SK-N-SH (cell line): Measurements from ENCODE around the gene KNCN.

Source experiments
- FOXM1 ChIP-seq: IDR thresholded peaks from 2 replicates; pipeline ENCODE4 v1.4.0; 2012; ENCODE audit warnings: low read depth, mild to moderate bottlenecking
- GATA2 ChIP-seq: sonication (generic); formaldehyde crosslinking; IDR thresholded peaks from 2 replicates; pipeline ENCODE4 v1.5.0; 2020; ENCODE audit warnings: mild to moderate bottlenecking, missing genetic modification reagents
- NRF1 ChIP-seq: IDR thresholded peaks from 2 replicates; pipeline ENCODE4 v1.6.1; 2012; ENCODE audit warnings: low read depth, mild to moderate bottlenecking, low read length
- POLR2AphosphoS5 ChIP-seq: IDR thresholded peaks from 2 replicates; pipeline ENCODE4 v1.6.1; 2012; ENCODE audit warnings: low read depth, low read length
- RAD21 ChIP-seq: IDR thresholded peaks from 2 replicates; pipeline ENCODE4 v1.6.1; 2012; ENCODE audit warnings: mild to moderate bottlenecking, low read length
- TEAD4 ChIP-seq: IDR thresholded peaks from 2 replicates; pipeline ENCODE4 v1.4.0; 2012; ENCODE audit warnings: mild to moderate bottlenecking, borderline replicate concordance; ENCODE audit not compliant: insufficient read depth
- USF2 ChIP-seq: fragments of 150-350 bp; IDR thresholded peaks from 2 replicates; pipeline ENCODE4 v1.6.1; 2017; ENCODE audit warnings: antibody characterized with exemption, low read length, low read depth, borderline replicate concordance
- YY1 ChIP-seq: IDR thresholded peaks from 2 replicates; pipeline ENCODE4 v1.4.0; 2012; ENCODE audit warnings: low read depth, mild to moderate bottlenecking
- TF ChIP-seq, protein P1 (sequence below): fragments of 200-600 bp; sonication (generic); IDR thresholded peaks from 2 replicates; pipeline ENCODE4 v1.6.1; 2017; ENCODE audit warnings: antibody characterized with exemption, mild to moderate bottlenecking, moderate library complexity
- TF ChIP-seq, protein P2 (sequence below): IDR thresholded peaks from 2 replicates; pipeline ENCODE4 v1.6.1; 2012; ENCODE audit warnings: mild to moderate bottlenecking, low read depth, low read length, moderate library complexity
- TF ChIP-seq, protein P3 (sequence below): IDR thresholded peaks from 2 replicates; pipeline ENCODE4; 2012

- TF ChIP-seq TEAD4 (no peak), RAD21 (no peak), YY1 (no peak), FOXM1 (no peak), NRF1 (no peak), POLR2AphosphoS5 (no peak), GATA2 (no peak), USF2 (no peak)
- TF ChIP-seq, protein P1, sequence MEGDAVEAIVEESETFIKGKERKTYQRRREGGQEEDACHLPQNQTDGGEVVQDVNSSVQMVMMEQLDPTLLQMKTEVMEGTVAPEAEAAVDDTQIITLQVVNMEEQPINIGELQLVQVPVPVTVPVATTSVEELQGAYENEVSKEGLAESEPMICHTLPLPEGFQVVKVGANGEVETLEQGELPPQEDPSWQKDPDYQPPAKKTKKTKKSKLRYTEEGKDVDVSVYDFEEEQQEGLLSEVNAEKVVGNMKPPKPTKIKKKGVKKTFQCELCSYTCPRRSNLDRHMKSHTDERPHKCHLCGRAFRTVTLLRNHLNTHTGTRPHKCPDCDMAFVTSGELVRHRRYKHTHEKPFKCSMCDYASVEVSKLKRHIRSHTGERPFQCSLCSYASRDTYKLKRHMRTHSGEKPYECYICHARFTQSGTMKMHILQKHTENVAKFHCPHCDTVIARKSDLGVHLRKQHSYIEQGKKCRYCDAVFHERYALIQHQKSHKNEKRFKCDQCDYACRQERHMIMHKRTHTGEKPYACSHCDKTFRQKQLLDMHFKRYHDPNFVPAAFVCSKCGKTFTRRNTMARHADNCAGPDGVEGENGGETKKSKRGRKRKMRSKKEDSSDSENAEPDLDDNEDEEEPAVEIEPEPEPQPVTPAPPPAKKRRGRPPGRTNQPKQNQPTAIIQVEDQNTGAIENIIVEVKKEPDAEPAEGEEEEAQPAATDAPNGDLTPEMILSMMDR, result no peak
- TF ChIP-seq, protein P2, sequence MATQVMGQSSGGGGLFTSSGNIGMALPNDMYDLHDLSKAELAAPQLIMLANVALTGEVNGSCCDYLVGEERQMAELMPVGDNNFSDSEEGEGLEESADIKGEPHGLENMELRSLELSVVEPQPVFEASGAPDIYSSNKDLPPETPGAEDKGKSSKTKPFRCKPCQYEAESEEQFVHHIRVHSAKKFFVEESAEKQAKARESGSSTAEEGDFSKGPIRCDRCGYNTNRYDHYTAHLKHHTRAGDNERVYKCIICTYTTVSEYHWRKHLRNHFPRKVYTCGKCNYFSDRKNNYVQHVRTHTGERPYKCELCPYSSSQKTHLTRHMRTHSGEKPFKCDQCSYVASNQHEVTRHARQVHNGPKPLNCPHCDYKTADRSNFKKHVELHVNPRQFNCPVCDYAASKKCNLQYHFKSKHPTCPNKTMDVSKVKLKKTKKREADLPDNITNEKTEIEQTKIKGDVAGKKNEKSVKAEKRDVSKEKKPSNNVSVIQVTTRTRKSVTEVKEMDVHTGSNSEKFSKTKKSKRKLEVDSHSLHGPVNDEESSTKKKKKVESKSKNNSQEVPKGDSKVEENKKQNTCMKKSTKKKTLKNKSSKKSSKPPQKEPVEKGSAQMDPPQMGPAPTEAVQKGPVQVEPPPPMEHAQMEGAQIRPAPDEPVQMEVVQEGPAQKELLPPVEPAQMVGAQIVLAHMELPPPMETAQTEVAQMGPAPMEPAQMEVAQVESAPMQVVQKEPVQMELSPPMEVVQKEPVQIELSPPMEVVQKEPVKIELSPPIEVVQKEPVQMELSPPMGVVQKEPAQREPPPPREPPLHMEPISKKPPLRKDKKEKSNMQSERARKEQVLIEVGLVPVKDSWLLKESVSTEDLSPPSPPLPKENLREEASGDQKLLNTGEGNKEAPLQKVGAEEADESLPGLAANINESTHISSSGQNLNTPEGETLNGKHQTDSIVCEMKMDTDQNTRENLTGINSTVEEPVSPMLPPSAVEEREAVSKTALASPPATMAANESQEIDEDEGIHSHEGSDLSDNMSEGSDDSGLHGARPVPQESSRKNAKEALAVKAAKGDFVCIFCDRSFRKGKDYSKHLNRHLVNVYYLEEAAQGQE, result no peak
- TF ChIP-seq, protein P3, sequence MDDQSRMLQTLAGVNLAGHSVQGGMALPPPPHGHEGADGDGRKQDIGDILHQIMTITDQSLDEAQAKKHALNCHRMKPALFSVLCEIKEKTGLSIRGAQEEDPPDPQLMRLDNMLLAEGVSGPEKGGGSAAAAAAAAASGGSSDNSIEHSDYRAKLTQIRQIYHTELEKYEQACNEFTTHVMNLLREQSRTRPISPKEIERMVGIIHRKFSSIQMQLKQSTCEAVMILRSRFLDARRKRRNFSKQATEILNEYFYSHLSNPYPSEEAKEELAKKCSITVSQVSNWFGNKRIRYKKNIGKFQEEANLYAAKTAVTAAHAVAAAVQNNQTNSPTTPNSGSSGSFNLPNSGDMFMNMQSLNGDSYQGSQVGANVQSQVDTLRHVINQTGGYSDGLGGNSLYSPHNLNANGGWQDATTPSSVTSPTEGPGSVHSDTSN, result no peak
Observed at GRCh38 chr1:46556822-46557221, 5.4 kb upstream of the KNCN start.
